ENCODE data around the gene THAP12.
"Not testable (repeated sequence)": the region's sequence is repeated elsewhere in the genome, so short reads cannot be mapped to it uniquely, and the experiment has no call there.

DNA sequence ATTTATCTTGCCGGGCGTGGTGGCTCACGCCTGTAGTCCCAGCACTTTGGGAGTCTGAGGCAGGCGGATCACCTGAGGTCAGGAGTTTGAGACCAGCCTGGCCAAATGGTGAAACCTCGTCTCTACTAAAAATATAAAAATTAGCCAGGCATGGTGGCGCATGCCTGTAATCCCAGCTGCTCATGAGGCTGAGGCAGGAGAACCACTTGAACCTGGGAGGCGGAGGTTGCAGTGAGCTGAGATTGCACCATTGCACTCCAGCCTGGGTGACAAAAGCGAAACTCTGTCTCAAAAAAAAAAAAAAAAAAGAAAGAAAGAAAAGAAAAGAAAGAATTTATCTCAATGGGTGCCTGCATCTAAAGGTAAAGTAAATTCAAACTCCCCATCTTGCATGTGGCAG lies 20.6 kb upstream of the THAP12 start:
- not testable (repeated sequence) for TF ChIP-seq ZFX (IDR thresholded peaks at IDR 0.05); CTCF (conservative IDR thresholded peaks at IDR 0.05)

Measured in C4-2B (cell line).